ENCODE results near the gene PLXNC1. TPM values are rescaled to one million over a fixed set of nuclear protein-coding genes. Genes with fewer than 3 reads are reported as not detected.
A peak's percentile ranks its signal among the peaks of the same experiment; 100 is the strongest.

Gene PLXNC1
- total RNA-seq, 1 donor from 2014 or later = 1.7 TPM

DNA sequence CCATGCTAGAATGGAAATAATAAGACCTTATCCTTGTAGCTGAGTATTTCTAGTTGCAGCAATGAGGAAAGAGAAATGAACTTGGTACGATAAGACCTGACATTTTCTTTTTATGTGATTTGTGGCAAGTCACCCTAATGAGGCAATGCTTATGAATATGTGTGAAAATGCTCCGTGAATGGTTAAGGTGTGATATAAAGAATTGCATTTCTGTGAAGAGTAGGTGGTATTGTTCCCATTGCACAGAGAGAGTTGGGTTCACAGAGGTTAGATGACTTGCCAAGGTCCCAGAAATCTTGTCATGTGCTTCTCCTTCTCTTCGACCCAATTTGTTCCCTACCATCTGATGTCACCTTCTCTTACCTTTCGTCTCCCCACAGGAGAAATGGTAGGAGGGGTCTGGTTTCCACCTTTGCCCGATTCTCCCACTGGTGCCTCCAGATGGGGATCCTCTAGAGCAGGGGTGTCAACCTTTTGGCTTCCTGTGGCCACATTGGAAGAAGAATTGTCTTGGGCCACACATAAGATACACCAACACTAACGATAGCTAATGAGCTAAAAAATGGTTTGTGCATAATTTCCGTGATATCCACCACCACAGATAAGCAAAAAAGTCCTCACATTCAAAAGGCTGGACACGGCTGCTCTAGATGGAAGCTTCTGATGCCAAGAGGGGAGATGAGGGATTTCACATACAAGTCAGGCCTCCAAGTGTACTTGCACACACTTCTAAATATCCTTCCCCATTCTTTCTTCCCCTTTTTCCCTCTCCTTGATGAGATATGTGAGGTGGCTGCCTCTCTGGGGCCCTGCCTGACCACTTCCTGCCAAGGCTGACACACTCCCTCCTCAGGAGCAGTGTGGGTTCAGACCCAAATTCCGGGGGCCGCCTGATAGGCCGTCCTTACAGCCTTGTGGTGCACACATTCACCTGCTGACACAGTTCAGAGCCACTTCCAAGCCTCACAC lies 96.1 kb downstream of the PLXNC1 start:
- ATAC-seq = peak; percentile 49

DNA sequence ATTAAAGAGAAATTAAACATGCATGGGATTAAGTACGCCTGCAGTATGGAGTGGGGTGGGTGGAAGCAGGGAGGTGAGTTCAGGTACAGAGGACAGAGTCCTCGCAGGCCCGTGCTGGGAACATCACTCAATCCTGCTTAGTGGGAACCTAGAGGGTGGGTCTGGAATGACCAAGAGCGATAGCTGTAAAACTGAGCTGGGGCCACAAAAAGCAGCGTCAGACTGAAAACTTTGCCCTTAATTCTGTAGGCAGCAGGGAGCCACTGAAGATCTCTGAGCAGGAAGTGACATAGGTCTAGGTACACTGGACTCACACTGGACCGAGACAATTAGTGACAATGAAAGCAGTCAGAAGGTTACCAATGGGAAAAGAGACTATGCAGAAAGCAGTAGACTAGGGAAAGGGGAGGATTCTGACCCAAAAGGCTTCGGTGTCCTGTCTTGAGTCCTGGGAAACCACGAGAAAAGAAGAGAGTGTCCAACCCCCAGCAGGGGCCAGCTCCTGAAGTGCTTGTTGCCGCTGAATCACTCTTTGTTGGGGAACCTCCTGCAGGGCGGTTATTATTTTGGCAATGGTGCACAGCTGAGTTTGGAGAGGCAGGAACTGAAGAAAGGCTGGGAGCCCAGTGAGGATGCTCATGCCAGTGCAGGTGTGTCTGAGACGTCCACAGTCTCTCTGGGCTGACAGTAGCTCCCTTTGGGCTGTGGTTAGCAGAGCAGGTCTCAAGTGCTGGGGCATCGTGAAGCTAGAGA lies 97.4 kb downstream of the PLXNC1 start:
- ATAC-seq = no peak

DNA sequence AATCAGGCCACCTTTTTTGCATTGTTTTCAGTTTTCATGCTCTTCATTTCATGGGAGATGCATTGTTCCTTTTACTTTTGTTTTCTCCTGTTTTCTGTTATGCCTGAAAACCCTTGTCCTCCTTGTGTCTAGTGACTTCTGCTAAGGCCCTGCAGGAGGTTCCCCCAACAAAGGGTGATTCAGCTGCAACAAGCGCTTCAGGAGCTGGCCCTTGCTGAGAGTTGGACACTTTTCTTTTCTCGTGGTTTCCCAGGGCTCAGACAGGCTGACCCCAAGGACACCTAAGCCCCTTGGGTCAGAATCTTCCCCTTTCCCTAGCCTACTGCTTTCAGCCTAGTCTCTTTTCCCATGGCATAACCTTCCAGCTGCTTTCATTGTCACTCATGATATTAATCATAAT lies 98.9 kb downstream of the PLXNC1 start:
- ATAC-seq = no peak

DNA sequence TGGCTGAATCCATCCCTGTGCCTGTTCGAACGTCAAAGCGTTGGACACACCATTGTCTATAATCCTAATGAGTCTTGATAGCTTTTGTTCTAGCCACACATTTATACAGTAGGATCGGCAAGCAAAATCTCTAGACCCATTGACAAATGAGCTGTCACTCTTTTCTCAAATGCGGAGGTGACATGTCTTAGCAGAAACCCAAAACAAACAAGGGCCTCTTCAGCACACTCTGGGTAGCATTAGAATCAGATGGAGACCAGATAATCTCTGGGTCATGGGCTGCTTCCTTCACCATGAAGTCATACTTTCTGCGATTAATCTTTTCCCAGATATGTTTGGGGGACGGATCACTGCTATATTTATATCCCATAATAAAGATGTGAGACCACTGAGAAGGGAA lies 100.2 kb downstream of the PLXNC1 start:
- ATAC-seq = no peak

DNA sequence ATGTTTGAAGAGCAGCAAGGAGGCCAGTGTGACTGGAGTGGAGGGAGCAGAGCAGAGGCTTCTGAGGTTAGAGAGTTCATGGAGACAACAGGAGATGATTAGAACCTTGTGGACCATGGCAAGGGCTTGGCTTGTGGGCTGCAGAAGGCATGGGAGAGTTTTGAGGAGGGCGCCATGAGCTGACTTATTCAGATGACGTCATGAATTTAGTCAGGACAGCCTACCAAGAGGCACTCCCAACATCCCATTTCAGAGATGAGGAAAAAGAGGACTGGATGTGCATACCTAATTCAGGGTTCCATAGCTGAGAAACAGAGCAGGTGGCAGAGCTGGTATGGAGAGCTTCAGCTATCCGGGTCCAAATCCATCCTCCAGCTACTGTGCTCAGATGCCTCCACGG lies 101.8 kb downstream of the PLXNC1 start:
- no peak for ATAC-seq

DNA sequence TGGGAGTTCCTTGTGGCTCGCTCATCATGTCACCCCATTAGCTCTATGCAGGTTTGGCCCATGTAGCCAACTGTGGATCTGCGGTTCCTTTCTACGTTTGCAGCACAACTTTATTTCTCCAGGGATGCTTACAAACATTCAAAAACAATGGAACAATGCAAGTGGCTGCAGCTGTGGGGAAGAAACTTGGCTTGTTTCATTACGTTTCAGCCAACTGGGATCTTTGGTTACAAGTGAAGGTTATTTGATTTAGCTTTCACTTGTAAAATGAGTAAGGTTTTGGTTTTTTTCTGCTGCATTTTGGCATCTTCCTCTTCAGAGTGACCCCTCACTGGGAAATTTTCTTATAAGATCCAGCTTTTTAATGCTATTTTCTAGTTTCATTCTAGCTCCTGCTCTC lies 105.9 kb downstream of the PLXNC1 start:
- ATAC-seq = no peak

DNA sequence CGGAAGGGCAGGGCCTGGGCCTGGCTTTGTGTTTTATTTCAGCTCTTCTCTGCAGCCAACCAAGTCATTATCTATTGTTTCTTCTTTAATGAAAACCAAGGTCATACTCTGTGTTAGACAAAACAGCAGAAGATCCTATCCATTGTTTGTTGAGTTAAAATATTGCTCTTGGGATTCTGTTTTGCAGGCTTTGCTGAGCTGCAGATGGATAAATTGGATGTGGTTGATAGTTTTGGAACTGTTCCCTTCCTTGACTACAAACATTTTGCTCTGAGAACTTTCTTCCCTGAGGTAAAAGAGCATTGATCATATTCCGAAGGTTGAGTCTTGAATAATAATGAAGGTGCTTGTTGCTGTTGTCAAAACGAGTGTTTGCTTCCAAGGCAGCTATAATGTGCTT lies 106.6 kb downstream of the PLXNC1 start:
- ATAC-seq = no peak

DNA sequence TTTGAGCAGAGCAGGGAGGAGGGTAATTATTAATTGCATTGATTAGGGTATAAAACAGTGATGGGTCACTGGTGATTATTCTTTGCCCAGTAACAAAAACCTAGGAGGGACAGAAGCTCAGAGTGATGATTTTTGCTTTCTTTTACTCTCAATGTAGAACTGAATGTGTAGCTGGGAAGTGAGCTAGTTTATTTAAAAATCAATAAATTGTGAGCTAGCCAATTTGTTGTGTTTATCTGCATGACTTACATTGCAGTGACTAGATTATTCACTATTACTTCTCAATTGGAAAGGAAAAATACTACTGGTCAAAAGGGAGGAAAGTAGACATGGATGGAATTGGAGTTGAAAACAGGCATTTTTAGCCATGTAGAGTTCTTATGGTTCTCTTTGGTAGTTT lies 107.1 kb downstream of the PLXNC1 start:
- no peak for ATAC-seq

DNA sequence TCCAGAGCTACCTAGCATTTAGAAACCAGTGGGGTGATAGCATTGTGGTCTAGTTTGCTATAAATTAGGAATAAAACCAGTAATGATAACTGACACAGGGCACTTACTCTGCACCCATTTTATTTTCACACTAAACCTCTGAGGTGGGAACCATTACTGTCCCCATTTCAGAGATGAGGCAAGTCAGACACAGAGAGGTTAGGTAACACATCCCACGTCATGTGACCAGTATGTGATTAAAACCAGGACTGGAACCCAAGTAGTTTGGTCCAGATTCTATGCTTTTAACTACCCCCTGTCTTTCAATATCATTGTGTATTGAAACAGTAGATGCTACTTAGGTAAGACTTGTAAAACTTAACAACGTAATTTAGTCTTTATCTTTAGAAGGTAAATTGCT lies 110.2 kb downstream of the PLXNC1 start:
- no peak for ATAC-seq

DNA sequence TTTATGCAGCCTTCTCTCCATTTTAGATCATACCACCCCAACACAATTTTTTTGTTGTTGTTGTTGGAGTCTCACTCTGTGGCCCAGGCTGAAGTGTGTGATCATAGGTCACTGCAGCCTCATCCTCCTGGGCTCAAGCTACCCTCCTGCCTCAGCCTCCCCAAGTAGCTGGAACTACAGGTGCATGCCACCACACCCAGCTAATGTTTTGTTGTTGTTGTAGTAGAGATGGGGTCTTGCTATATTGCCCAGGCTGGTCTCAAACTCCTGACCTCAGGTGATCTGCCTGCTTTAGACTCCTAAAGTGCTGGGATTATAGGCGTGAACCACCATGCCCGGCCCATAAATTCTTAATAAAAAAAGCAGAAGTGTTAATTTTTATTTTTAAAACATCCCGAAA lies 111.6 kb downstream of the PLXNC1 start:
- no peak for ATAC-seq

DNA sequence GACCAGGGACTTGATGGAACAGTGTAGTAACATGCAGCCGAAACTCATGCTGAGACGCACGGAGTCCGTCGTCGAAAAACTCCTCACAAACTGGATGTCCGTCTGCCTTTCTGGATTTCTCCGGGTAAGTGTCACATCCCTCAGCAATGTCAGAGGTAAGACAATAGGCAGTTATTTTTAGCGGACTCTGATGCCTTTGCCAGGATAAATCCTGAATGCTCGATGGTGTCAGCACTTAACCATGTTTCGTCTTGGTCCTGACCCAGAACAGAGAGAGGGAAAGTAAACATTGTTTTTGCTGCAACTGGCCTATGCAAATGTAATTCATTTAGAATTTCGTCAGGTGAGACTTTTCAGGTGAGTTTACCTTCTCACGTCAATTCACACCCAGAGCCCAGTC lies 112.3 kb downstream of the PLXNC1 start:
- no peak for ATAC-seq

DNA sequence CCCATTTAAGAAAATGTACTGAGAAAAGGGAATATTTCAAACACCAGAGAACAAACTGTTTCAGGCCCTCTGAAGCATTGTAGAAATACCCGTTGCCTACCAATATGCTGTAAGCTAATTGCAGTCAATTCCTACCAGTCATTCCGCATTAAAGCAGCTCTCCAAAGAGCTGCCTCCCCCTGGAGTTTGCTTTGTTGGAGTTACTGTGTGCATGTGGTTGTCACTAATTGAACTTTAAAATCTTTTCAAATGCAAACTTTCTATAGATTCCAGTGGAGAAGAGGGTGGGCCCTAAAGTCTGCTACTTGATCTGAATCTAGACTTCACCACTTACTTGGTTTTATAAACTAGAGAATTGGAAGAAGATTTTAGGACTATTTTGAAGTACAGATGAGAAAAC lies 112.7 kb downstream of the PLXNC1 start:
- no peak for ATAC-seq

DNA sequence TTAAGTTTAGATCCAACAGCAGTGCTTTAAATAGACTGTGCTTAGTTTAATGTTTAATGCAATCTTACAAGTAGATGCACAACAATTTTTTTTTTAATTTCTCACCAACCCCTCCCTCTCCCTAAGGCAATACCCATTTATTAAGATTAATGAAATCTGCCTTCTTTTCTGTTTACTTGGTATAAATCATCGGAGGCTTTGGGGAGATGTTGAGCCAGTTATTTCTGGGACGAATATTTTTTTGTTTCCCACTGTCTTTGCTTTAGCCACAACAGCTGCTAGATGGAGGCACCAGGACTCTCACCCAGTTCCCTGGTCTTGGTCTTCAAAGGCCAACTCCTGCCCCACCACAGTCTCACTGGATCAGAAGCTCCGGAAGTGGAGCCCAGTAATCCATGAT lies 113.4 kb downstream of the PLXNC1 start:
- ATAC-seq = no peak

DNA sequence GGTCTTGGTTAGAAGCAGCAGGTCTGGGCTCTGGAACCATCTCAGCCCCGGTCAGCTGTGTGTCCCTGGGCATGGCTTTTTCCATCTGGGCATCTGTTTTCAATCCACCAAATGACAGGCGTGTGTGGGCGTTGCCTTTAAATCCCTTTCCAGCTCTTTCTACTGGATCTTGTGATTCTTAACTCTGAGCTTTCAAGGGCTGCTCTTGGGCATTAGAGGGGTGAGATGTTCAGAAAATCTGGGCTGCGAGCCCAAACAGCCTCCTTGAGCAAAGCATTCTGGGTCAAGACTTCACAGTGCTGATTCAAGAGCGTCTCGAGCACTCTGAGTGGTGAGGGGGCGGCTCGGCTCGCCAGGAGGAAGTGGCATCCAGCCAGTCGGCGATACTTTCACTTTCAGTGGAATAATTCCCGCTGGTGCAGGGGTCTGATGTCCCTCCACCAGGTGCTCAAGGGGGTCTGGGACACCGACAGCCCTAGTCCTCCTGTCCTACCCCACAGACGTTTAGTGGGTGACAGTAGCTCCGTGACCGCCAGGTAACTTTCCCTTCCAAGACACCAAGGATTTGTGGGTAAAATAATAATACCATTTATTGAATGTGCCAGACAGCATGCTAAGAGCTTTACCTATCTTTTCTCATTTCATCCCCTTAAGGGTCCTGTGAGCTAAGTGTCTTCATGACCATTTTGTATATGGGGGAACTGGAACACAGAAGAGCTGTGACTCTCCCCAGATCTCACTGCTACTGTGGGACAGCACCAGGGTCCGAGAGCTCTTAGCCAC lies 114.0 kb downstream of the PLXNC1 start:
- peak; percentile 77 for ATAC-seq

DNA sequence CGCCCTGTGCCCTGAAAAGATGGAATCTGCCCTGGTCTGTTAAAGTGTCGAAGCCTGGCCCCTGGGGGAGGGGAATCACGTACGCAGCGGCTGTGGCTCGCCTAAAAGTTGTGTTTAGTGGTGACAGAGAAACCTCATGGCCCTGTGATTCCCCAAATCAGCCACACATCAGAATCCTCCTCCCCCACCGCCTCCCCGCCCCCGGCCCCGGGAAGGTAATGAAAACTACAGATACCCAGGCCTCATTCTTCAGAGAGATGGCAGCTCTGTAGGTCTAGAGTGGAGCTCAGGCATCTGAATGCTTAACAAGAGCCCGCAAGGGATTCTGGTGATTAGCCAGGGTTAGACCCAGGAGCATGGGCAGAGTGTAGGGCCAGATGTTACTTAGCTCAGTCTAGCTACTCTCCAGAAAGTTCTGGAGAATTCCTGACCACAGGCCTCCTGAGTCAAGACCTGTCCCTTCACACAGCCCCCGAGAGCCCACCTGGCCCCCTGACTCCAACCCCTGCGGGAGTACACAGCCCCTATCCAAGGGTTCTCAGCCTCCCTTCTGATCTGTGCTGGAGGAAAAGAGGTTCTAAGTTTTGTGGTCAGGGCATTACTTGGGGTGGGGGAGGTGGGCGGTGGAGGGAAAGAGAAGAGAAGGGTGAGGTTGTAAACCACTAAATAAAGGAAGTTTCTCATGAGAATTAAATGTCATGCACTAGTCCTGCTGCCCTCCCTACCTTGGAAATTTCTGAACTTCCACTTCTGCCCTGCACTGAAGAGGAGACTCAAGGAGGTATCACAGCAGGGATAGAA lies 114.8 kb downstream of the PLXNC1 start:
- peak; percentile 17 for ATAC-seq

DNA sequence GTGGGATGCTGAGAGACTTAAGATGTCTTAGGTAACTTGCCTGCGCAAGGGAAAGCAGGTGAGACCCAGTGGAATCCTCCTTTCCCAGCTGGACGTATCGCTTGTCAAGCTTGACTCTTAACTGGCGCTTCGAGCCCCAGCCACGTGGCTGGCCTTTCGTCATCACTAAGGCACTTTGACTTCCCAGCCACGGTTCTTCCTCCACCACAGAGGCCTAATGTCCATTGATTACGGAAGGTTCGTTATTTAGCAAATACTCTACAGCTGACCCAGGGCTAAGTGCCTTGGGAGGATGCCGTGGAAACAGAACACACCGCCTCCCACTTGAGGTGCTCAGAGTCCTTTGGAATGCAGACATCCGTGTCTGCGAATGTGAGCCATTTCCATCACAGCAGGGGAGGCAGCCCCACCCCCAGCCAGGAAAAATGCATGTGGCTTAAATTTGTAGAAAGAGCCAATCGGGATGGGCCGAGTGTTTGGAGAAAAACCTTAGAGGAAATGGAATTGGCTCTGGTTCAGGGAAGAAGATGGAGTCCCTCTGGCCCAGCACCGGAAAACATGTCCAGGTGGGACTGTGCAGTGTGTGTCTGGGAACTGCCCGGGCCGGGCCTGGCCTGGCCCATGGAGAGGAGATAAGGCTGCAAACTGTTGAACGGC lies 115.7 kb downstream of the PLXNC1 start:
- ATAC-seq = no peak

DNA sequence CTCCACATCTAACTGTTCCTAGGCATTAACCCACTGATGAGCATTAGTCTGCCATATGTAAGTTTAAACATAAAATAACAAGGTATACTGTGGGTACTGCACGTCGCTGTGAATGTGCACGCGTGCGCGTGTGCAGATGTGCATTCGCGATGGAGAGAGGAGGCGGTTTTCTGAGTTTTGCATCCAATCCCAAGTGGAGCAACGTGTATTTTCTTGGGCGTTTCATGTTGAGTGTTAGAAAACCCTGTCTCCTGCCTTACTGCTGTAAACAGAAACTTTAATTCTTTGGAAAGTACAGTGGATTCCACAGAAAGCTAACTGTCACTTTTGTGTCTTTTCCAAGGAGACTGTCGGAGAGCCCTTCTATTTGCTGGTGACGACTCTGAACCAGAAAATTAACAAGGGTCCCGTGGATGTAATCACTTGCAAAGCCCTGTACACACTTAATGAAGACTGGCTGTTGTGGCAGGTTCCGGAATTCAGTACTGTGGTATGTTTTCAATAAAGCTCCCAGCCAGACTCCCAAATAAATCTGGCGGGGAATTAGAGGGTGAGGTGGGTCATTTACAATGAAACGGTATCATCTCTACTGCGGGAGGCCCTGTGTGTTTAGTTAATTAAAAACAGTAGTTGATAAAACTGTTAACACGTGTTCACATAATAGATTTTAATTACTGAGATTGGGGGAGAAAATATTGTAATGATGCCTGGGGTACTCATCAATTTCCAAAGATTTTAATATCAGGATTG lies 116.5 kb downstream of the PLXNC1 start:
- no peak for ATAC-seq

DNA sequence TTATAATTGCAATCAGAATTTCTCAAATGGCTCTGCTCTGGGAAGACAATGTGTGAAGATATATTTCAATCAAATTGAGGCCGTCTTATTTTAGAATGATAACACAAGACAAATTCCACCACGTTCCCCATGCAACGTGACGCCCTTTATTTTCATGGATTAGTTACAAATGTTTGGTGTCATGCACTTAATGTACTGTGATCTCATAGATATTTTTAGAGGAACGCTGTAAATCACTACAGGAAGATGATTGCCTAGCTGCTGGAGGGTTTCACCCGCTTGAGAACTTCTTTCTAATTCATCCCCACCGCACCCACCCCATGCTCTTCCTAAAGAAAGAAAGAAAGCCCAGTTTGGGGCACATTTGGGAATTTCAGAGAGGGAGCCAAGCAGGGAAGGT lies 117.2 kb downstream of the PLXNC1 start:
- no peak for ATAC-seq

DNA sequence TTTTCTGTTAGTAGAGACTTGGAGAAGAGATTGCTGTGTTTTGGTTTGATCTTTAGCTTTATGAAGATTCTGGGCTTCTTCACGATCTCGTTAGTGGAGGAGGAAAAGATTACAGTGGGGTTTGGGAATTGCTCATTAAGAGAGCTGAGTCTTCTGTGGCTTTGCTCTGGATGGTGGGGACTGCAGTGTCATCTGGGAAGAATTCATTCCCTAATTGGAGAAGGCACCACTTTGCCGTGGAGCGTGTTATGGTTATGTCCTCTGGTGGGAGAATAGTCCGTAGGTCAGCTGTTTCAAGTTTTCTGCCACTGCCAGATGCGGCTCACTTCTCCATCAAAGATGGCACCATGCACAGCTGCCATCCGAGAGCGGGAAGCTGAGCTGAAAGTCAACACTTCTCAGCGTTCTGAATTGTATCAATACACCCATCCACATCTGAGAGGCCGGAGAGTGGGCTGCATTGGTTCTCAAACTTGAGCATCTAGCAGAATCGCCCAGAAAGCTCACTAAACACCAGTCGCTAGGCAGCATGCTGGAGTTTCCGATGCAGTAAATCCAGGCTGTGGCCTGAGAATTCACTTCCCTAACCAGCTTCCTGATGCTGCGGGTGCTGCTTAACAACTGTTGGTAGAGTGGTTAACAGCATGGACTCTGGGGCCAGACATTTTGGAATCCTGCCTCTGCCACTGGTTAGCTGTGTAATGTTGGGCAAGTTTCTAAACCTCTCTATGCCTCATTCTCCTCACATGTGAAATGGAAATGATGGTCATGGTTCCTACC lies 117.8 kb downstream of the PLXNC1 start:
- ATAC-seq = no peak

Measured in esophagus mucosa (tissue), 1 donor.